ENCODE measurements around the gene EIF4E1B. TPM values are rescaled to one million over a fixed set of nuclear protein-coding genes. Genes with fewer than 3 reads are reported as not detected.

The EIF4E1B gene
- total RNA-seq, 2 experiments from 2014 or later: not detected

DNA sequence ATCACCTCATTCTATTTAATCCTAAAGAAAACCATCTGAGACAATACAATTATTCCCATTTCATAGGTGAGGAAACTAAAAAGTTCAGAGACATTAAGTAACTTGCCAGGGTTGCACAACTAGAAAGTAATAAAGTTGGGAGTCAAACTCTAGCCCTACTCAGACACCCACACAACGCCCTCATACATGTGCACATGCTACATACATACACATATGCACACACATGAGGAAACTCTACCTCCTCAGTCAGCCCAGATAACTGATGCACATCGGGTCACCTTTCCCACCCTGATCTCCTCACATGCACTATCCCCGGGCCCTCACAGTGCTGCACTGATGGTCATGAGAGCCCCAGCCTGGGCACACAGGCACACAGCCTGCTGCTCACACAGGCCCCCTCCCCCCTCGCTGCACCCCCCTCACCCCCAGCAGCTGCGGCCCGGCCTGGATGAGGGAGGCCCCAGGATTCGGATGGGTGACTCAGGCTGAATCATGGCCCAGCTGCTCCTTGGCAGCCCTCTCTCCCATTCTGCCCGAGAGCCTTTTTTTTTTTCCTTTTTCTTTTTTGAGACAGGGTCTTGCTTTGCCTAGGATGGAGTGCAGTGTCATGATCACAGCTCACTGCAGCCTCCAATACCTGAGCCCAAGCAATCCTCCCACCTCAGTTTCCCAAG, 15.5 kb upstream of the EIF4E1B start:
- H3K4me1 Mint-ChIP-seq: peaks cover 5% of the 10 kb centered on the region
- no peak overlapping the region for H3K27ac Mint-ChIP-seq
- H3K36me3 Mint-ChIP-seq: no peaks in the 10 kb centered on the region
- no peaks in the 10 kb centered on the region for H3K9me3 Mint-ChIP-seq
- peaks cover 66% of the 10 kb centered on the region for H3K27me3 Mint-ChIP-seq
- H3K4me3 Mint-ChIP-seq: no peak overlapping the region
- DNase-seq: no peak

DNA sequence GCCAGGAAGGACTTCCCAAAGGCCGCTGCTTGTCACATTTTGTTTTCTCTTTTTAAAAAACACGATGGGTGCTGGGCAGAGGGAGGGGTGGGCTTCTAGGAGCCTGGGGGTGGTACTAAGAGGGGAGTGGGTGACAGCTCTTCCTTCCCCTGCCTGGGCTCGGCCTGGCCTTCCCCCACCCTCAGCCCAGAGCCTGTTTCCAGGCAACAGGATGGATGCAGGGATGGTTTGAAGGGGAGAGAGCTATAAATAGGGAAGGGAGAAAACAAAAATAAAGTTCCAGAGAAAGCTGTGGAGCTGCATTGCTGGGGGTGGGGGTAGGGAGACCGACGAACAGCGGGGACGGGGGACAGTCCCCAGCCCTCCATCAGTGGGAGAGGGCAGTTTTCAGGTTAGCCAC, 14.0 kb upstream of the EIF4E1B start:
- Mint-ChIP-seq H3K36me3 (no peaks in the 10 kb centered on the region), H3K4me3 (no peak overlapping the region), H3K4me1 (peaks cover 8% of the 10 kb centered on the region), H3K27me3 (peaks cover 74% of the 10 kb centered on the region), H3K27ac (no peak overlapping the region), H3K9me3 (no peaks in the 10 kb centered on the region)
- DNase-seq: no peak

DNA sequence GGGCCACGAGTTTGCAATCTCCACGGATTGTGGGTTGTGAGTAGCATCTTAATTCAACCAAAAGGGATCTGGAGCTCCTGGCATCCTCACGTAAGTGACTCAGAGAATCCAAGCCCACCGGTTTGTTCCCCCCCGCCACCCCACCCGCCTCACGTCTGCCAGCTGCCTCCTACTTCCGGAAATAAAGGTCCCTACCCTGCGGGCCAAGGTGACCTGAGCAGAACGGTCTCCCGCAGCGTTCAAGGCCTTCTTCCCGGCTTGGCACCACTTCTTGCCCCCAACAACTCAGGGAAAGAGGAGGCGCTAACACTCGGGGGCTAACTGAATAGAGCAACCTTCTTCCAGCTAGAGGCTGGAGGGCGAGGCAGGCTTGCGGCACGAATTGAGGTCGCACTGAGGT, 11.7 kb upstream of the EIF4E1B start:
- no peaks in the 10 kb centered on the region for H3K36me3 Mint-ChIP-seq
- no peaks in the 10 kb centered on the region for H3K9me3 Mint-ChIP-seq
- H3K27me3 Mint-ChIP-seq: peaks cover 69% of the 10 kb centered on the region
- no peak overlapping the region for H3K4me3 Mint-ChIP-seq
- H3K27ac Mint-ChIP-seq: no peak overlapping the region
- DNase-seq: no peak
- H3K4me1 Mint-ChIP-seq: peaks cover 8% of the 10 kb centered on the region

DNA sequence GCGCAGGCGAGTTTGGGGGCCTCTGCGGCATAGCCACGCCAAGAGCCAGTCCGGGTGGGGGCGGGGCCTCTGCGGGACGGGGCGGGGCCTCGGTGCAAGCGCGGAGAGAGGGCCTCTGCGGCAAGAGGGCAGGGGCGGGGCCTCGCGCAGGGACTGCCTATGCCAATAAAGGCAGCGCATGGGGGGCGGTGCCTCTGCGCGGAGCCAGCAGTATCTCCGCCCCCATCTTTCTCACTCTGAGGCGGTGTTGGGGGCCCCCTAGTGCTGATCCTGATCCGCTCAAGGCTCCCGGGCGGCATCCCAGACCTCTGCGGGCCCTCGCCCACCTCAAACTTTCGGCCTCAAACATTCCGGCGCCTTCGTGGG, 11.3 kb upstream of the EIF4E1B start:
- H3K36me3 Mint-ChIP-seq: no peaks in the 10 kb centered on the region
- H3K4me3 Mint-ChIP-seq: no peak overlapping the region
- H3K27ac Mint-ChIP-seq: no peak overlapping the region
- no peaks in the 10 kb centered on the region for H3K9me3 Mint-ChIP-seq
- peaks cover 70% of the 10 kb centered on the region for H3K27me3 Mint-ChIP-seq
- peak; percentile 90 for DNase-seq
- H3K4me1 Mint-ChIP-seq: peaks cover 8% of the 10 kb centered on the region

DNA sequence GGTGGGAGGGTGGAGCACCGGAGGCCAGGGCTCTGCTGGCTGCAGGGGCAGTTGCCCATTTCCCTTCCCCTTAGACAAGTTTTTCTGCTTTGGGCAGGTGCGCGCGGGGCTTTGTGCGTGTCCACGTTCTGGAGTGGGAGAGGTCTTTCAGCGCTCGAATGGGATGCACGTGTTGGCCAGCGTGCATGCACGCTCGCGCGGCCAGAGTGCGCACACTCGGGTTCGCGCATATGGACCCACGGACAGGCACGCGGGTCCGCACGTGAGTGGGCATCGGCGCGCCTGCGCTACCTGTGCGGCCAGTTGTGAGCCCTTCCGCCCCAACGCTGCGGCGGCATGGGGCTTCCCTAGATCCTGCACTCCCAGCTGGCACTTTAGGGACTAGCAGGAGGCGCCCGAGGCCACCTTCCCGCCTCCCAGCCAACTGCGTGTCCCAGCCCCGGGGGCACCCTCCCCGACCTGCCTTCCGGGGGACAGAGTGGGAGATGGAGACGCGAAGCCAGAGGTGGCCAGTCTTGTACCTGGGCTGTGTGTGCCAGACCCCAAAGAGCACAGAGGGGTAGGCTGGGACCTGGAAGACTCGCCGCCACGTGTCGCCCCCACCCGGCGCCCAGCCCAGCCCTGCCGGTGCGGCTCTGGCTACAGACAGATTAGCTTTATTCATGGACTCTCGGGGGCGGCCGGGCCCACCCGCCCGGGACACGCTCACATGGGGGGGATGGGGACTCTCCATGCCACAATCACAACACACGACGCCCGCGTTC, 10.7 kb upstream of the EIF4E1B start:
- H3K4me1 Mint-ChIP-seq: peaks cover 8% of the 10 kb centered on the region

DNA sequence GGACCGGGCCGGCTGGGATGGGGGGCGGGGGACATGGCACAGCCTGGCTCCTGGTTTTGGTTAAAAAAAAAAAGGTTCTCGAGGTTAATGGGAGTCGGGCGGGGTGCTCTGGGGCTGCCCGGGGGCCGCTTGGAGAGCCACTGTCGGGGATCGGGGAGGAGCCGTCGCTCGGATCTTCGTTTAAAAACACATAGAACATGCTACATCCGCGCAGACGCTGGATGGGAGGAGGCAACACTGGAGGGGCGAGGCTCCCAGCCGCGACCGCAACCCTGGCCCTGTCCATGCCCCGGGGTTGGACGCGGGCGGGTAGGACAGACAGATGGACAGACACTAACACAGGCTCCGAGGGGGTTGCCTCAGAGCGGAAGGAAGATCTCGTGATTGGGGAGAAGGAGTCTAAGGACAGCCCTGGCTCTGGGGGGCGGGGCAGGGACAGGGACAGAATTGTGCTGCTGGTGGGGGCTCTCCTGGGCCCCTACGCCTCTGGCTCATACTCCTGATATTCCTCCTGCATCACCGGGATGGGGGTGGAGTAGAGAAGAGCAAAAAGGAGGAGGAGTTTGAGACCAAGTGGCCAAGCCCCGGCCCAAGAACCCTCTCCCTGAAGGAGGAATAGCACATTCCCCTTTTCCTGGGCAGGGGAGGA, 10.0 kb upstream of the EIF4E1B start:
- Mint-ChIP-seq H3K4me1 (peaks cover 8% of the 10 kb centered on the region), H3K27ac (no peak overlapping the region), H3K36me3 (no peaks in the 10 kb centered on the region), H3K27me3 (peaks cover 66% of the 10 kb centered on the region), H3K4me3 (peak overlapping the region; percentile 62), H3K9me3 (no peaks in the 10 kb centered on the region)
- no peak for DNase-seq

More for the DNA sequence above, 10.7 kb upstream of the EIF4E1B start:
- Mint-ChIP-seq H3K4me3 (peak overlapping the region; percentile 62), H3K9me3 (no peaks in the 10 kb centered on the region), H3K27me3 (peaks cover 72% of the 10 kb centered on the region), H3K36me3 (no peaks in the 10 kb centered on the region), H3K27ac (no peak overlapping the region)
- no peak for DNase-seq

DNA sequence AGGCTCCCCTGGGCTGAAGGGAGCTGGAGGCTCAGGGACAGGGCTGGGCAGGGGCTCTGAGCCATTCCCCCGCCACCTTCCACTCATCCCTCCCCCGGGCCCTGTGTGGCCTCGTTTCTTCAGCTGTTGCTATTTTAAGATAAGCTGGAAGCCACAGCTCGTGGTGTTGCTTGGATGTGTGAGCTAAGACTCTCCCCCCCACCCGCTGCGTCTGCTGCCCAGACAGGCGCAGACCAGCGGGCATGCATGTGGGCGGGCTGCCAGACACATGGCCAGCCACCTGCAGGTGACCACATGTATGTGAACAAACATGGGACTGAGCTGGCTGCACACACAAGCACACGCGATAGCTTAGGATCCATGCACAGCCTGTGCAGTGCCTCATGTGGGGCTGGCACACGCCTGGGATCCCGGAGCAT, 8.8 kb upstream of the EIF4E1B start:
- no peak for DNase-seq
- Mint-ChIP-seq H3K4me1 (peaks cover 8% of the 10 kb centered on the region), H3K27me3 (peaks cover 59% of the 10 kb centered on the region), H3K36me3 (no peaks in the 10 kb centered on the region), H3K4me3 (no peak overlapping the region), H3K9me3 (no peaks in the 10 kb centered on the region), H3K27ac (no peak overlapping the region)

DNA sequence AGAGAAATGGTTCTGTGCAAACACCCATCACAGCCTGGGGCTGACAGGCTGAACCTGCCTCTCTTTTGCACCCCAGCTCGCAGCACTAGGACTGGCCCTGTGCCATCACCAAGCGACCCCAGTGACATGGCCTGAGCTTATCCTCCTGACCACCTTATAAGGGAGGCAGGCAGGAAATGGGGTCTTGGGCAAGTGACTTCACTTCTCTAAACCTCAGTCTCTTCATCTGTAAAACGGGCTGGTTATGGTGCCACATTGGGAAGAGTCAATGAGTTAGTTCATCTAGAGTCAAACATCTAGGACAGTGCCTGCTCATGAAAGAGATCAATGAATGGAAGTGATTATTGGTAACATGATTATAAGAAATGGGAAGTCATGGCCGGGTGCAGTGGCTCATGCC, 6.3 kb upstream of the EIF4E1B start:
- peaks cover 61% of the 10 kb centered on the region for H3K27me3 Mint-ChIP-seq
- H3K36me3 Mint-ChIP-seq: no peaks in the 10 kb centered on the region
- H3K27ac Mint-ChIP-seq: no peak overlapping the region
- peaks cover 6% of the 10 kb centered on the region for H3K4me1 Mint-ChIP-seq
- no peaks in the 10 kb centered on the region for H3K9me3 Mint-ChIP-seq
- H3K4me3 Mint-ChIP-seq: no peak overlapping the region
- no peak for DNase-seq

DNA sequence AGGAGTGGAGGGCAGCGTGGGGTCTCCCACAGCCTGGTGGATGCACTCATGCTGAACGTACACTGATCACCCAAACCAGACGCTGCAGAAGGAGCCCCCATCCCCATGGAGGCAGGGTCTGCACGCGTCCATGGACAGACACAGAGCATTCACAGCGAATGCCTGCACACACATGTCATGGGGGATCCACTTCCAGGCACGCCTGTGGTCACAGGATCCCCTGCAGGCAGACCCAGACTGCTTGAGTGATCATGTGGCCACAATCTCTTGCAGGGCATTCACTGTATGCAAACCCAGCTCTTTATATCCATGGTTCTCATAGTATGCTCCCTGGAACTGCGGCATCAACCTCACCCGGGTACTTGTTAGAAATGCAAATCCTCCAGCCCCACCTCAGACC, 5.5 kb upstream of the EIF4E1B start:
- Mint-ChIP-seq H3K4me1 (peaks cover 6% of the 10 kb centered on the region), H3K9me3 (no peaks in the 10 kb centered on the region), H3K27me3 (peaks cover 62% of the 10 kb centered on the region), H3K4me3 (no peak overlapping the region), H3K36me3 (no peaks in the 10 kb centered on the region), H3K27ac (no peak overlapping the region)
- DNase-seq: no peak

DNA sequence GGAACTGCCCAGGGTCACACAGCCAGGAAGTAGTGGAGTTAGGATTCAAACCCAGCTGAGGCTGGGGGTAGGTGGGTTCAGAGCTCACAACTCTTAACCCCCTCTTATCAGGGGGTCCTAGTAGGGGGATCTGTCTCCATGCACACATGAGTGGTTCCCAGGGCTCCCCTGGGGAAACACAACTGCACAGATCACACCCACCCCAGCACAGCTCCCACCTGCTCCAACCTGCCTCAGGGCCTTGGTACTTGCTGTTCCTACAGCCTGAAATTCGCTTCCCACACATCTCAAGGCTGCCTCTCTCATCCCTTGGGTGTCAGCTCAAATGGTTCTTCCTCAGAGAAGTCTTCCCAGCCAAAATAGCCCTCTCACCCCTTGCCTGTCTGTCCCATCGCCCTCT, 5.0 kb upstream of the EIF4E1B start:
- Mint-ChIP-seq H3K27me3 (peaks cover 59% of the 10 kb centered on the region), H3K9me3 (no peaks in the 10 kb centered on the region), H3K4me1 (peaks cover 3% of the 10 kb centered on the region)

DNA sequence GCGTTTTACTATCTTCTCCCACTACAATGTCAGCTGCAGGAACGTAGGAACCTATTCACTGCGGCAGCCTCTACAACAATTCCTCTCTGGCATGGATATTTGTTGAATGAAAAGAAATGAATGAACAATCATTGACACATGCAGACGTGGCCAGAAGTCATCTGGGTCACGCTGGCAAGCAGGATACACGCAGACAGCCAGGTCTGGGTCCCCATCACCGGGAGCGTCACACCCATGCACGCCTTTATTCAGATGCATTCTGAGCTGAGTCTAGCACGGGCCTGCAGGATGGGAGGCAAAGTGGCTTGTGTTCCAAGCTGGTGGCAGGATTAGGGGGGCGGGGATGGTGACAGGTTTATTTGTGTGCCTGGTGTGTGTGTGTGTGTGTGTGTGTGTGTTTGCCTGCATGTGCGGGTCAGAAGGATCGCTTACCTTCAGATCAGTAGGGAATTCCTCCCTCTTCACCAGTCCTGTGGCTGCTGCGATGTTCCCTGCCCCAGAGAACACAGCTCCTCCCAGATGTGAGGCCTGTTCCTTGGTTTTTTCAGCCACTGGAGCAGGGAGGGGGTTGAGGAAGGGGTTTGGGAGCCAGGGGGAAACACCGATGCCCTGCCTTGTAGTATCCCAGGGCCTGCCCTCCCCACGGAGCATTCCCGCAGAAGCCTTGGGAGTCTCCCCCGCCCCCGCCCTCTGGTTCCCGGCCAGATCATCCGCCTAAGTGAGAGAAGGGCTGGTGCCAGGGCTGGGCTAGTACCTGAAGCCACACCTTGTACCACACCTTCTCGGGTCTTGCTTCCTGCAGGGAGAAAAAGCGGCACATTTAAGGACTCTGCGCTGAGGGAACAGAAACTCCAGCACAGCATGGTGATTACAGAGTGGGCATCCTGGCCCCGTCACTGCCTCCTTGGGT, 4.3 kb upstream of the EIF4E1B start:
- peaks cover 59% of the 10 kb centered on the region for H3K27me3 Mint-ChIP-seq
- no peaks in the 10 kb centered on the region for H3K36me3 Mint-ChIP-seq
- no peaks in the 10 kb centered on the region for H3K9me3 Mint-ChIP-seq
- peaks cover 6% of the 10 kb centered on the region for H3K4me1 Mint-ChIP-seq
- DNase-seq: no peak
- no peak overlapping the region for H3K4me3 Mint-ChIP-seq
- no peak overlapping the region for H3K27ac Mint-ChIP-seq

More for the DNA sequence above, 5.0 kb upstream of the EIF4E1B start:
- no peak overlapping the region for H3K27ac Mint-ChIP-seq
- H3K36me3 Mint-ChIP-seq: no peaks in the 10 kb centered on the region
- no peak for DNase-seq
- no peak overlapping the region for H3K4me3 Mint-ChIP-seq

DNA sequence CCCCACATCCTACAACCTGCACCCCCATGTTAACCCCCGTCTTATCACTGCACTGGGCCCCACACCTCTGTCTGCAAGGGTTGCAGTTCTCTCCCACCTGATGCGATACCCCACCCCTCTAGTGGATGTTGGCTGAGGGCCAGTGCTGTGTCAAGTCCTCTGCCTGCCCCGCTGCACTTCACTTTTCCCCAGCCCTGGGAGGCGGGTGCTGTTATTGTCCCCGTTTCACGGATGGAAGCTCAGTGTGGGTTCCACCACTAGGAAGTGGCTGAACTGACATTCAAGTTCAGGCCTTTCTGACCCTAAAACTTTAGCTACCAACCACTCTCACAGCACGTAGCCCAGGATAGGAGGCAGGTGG, 3.6 kb upstream of the EIF4E1B start:
- no peak overlapping the region for H3K4me3 Mint-ChIP-seq
- no peak overlapping the region for H3K27ac Mint-ChIP-seq
- peaks cover 63% of the 10 kb centered on the region for H3K27me3 Mint-ChIP-seq
- no peaks in the 10 kb centered on the region for H3K36me3 Mint-ChIP-seq
- no peaks in the 10 kb centered on the region for H3K9me3 Mint-ChIP-seq
- DNase-seq: no peak
- peaks cover 6% of the 10 kb centered on the region for H3K4me1 Mint-ChIP-seq

DNA sequence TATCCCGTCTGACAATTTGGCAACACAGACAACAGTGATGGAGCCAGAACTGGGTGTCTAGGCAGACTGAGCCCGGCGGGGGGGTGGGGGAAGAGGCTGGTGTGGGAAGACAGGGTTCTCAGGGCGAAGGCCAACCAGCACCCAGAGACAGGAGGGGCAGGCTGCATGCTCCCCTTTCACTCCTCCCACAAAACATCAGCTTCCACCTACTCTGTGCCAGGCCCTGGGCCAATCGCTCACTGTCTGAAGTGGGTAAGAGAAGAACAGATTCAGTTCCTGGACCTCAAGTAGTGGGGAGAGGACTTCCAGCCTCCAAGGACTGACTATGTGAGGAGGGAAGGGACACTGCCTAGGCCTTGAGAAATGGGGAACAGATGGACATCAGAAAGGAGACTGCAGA, 2.9 kb upstream of the EIF4E1B start:
- peaks cover 6% of the 10 kb centered on the region for H3K4me1 Mint-ChIP-seq
- no peaks in the 10 kb centered on the region for H3K36me3 Mint-ChIP-seq
- DNase-seq: no peak
- no peak overlapping the region for H3K27ac Mint-ChIP-seq
- peaks cover 62% of the 10 kb centered on the region for H3K27me3 Mint-ChIP-seq
- H3K9me3 Mint-ChIP-seq: no peaks in the 10 kb centered on the region
- no peak overlapping the region for H3K4me3 Mint-ChIP-seq

DNA sequence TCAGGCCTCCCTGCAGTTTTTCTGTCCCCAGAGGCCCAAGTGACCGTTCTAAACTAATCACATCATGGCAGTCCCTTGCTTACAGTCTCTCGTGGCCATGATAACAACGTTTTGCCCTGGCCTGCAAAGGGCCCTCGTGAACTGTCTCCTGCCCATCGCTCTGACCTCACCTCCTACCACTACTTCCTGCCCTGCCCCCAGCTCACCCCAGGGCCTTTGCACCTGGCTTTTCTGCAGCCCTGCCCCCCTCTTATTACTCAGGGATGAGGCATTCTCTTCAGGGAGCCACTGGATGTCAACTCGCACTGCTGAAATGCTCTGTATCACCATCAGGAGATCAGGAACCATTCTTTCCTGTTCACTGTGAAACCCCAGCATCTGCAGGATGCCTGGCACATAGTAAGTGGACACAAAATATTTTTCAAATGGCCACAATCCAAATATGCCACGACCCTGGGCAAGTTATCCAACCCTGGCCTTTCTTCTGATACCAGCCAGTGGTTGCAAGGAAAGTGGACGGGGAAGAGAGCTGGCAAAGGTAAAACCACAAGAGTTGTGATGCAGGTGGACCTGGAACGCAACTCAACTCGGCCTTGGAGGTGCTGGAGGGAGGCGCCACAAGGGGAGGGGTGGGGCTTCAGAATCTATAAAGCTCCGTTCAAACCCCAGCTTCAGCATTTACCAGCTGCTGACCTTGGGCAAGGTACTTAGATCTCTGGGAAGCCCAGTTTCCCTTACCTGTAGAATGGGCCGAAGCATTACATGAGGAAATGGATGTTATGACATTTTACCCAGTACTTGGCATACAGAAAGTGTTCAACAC, 1.9 kb upstream of the EIF4E1B start:
- no peaks in the 10 kb centered on the region for H3K9me3 Mint-ChIP-seq
- H3K4me3 Mint-ChIP-seq: no peak overlapping the region
- H3K27me3 Mint-ChIP-seq: peaks cover 72% of the 10 kb centered on the region
- DNase-seq: no peak
- no peaks in the 10 kb centered on the region for H3K36me3 Mint-ChIP-seq
- no peak overlapping the region for H3K27ac Mint-ChIP-seq
- peaks cover 8% of the 10 kb centered on the region for H3K4me1 Mint-ChIP-seq

All from activated naive CD8-positive, alpha-beta T cell treated with anti-CD3 and anti-CD28 coated beads for 36 hours (primary cell).